Nephron (organoid): ENCODE measurements around the gene TMEM170B.

ENCODE experiments used
- H3K27ac Mint-ChIP-seq, 3 experiments: 2 replicates each; pipeline ENCODE4 v1.8.0; 2020; ENCODE audit warnings: mixed read lengths in 3 of 3, mild to moderate bottlenecking in 2 of 3, moderate library complexity in 1 of 3
- H3K27me3 Mint-ChIP-seq: 2 replicates; pipeline ENCODE4 v1.8.0; 2021; ENCODE audit warnings: low read depth, mild to moderate bottlenecking, moderate library complexity, mixed read lengths
- H3K36me3 Mint-ChIP-seq: 2 replicates; pipeline ENCODE4 v1.8.0; 2020; ENCODE audit warnings: low read depth, mixed read lengths
- H3K4me1 Mint-ChIP-seq: 2 replicates; pipeline ENCODE4 v1.8.0; 2020; ENCODE audit warnings: mixed read lengths
- H3K4me3 Mint-ChIP-seq, 3 experiments: 2 replicates each; pipeline ENCODE4 v1.8.0; 2020; ENCODE audit warnings: mild to moderate bottlenecking in 3 of 3, mixed read lengths in 3 of 3, moderate library complexity in 2 of 3
- H3K9me3 Mint-ChIP-seq: 2 replicates; pipeline ENCODE4 v1.8.0; 2020; ENCODE audit warnings: mixed read lengths
- CTCF ChIP-seq, 3 experiments: fragments of 200-600 bp; sonication (generic); IDR thresholded peaks; one replicate each; pipeline ENCODE4 v1.5.0; 2021; ENCODE audit warnings: antibody characterized with exemption in 3 of 3; ENCODE audit not compliant: unreplicated experiment in 3 of 3

Gene TMEM170B

GRCh38 chr6:11500008-11500407 is 37.5 kb upstream of the TMEM170B start:
- H3K27ac Mint-ChIP-seq = no peak overlapping the region
- no peak overlapping the region for H3K4me3 Mint-ChIP-seq
- no peaks in the 10 kb centered on the region for H3K4me1 Mint-ChIP-seq
- no peaks in the 10 kb centered on the region for H3K36me3 Mint-ChIP-seq
- peaks cover 6% of the 10 kb centered on the region for H3K9me3 Mint-ChIP-seq
- H3K27me3 Mint-ChIP-seq = no peaks in the 10 kb centered on the region
- no peak for TF ChIP-seq CTCF (IDR thresholded peaks at IDR 0.05; ENCODE audit: unreplicated experiment in 3 of 3)

DNA sequence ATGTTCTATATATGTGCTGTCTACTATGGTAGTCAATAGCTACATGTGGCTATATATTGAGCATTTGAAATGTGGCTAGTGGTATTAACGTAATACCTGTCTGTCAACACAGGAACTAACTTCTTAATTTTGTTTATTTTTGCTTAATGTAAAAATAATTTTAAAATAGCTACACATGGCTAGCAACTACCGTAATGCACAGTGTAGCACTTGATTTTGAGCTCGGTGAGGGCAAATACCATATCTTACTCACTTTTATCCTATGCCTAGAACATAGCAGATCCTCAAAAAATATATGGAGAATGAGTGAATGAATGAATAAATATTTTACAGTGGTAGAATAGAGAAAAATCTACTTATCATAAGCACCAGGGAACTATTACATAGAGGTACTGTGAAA is 28.1 kb upstream of the TMEM170B start:
- Mint-ChIP-seq H3K9me3 (peaks cover 13% of the 10 kb centered on the region), H3K27ac (no peak overlapping the region), H3K27me3 (no peaks in the 10 kb centered on the region), H3K4me3 (no peak overlapping the region), H3K4me1 (no peaks in the 10 kb centered on the region), H3K36me3 (no peaks in the 10 kb centered on the region)
- no peak for TF ChIP-seq CTCF (IDR thresholded peaks at IDR 0.05; ENCODE audit: unreplicated experiment in 3 of 3)

DNA sequence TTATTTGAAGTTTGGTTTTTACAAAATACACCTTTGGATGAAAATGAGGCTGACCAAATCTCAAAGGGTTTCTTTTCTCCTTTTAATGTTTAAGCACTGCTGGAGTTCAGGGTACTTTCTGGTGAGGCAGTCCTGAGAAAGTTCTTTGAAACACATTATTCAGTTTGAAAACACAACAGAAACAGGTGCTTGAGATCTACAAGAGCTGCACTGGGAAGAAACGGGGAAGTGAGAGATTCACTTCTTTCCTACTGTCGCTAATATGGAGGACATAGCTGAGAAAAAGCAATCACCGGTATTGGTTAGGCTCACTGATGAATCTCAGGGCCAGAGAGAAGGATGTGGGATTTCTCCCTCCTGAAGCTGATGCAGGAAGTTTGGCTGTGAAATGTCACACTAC is 22.9 kb upstream of the TMEM170B start:
- Mint-ChIP-seq H3K4me1 (no peaks in the 10 kb centered on the region), H3K36me3 (no peaks in the 10 kb centered on the region), H3K9me3 (peaks cover 17% of the 10 kb centered on the region), H3K27ac (no peak overlapping the region), H3K27me3 (no peaks in the 10 kb centered on the region), H3K4me3 (no peak overlapping the region)
- TF ChIP-seq CTCF (IDR thresholded peaks at IDR 0.05; ENCODE audit: unreplicated experiment in 3 of 3) = no peak

GRCh38 chr6:11515763-11516162 is 21.8 kb upstream of the TMEM170B start:
- H3K4me3 Mint-ChIP-seq = no peak overlapping the region
- H3K4me1 Mint-ChIP-seq = no peaks in the 10 kb centered on the region
- TF ChIP-seq CTCF (IDR thresholded peaks at IDR 0.05; ENCODE audit: unreplicated experiment in 3 of 3) = no peak
- H3K27me3 Mint-ChIP-seq = no peaks in the 10 kb centered on the region
- H3K9me3 Mint-ChIP-seq = peaks cover 12% of the 10 kb centered on the region
- no peaks in the 10 kb centered on the region for H3K36me3 Mint-ChIP-seq
- H3K27ac Mint-ChIP-seq = no peak overlapping the region

DNA sequence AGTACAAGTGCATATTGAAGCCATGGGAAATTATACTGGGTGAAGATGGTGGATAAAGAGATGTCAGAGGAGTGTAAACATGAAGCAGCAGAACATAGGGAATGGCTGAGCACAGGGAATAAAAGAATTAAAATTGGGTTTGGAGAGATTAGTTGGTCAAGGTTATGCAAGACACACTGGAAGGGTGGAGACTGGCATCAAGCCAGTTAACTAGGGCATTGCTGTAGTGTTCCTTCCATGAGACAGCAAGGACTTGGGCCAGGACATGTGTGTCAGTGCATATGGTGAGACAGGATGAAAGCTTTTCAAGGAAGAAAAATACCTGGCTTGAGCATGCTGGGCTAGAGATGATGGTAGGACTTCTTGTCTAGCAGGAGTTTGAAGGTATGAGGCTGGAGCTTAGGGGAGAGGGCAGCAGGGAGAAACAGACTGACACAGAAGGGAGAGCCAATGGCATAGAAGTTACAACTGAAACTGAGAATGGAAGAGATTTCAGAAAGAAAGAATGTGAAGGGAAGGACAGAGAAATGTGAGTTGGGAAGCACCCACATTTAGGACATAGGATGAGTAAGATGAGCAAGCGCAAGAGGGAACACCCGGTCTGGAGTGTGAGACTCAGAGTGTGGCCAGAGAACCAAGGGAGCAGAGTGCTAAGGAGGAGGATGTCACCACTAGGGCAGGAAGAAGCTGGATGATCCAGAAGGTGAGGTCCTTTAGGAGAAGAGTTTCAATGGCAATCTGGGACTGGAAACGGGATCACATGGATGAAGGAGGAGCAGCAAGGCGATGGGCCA is 14.5 kb upstream of the TMEM170B start:
- H3K9me3 Mint-ChIP-seq = peaks cover 4% of the 10 kb centered on the region
- H3K4me3 Mint-ChIP-seq = no peak overlapping the region
- no peak for TF ChIP-seq CTCF (IDR thresholded peaks at IDR 0.05; ENCODE audit: unreplicated experiment in 3 of 3)
- H3K4me1 Mint-ChIP-seq = no peaks in the 10 kb centered on the region
- no peaks in the 10 kb centered on the region for H3K27me3 Mint-ChIP-seq
- H3K27ac Mint-ChIP-seq = no peak overlapping the region
- no peaks in the 10 kb centered on the region for H3K36me3 Mint-ChIP-seq
